ENCODE measurements around the gene HDDC3. TPM values are rescaled to one million over a fixed set of nuclear protein-coding genes. Genes with fewer than 3 reads are reported as not detected.

HDDC3 gene
- total and polyA plus RNA-seq, 10 donors: 12.8 to 34.5 (median 21.7) TPM

DNA sequence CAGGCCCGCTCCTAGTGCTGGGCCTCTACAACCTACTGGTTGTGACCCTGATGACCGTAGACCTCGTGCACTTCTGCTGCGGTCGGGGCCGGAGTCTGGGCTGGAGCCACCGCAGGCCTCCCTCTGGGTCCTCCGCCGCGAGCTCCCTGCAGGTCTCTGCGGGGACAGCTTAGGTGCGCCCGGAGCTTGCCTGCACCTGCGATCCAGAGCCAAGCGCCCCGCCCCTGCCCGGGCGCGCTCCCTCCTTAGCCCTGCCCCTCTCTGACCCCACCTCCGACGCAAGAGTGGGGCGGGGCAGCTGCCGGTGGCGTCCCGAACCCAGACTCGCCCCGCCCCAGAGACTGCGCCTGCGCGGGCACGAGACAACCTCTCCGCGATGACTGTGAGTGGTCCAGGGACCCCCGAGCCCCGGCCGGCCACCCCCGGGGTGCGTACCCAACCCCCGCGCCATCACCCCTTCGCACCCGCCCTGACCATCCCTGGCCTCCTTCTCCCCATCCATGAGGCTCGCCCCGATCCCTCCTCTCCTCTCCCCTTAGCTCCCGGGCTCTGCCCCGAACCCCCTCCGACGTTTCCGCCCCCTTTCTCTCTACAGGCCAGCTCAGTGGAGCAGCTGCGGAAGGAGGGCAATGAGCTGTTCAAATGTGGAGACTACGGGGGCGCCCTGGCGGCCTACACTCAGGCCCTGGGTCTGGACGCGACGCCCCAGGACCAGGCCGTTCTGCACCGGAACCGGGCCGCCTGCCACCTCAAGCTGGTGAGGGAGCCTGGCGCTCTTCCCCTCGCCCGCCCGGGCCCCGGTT is 2.8 kb upstream of the HDDC3 start, which contains the start of gene UNC45A:
TSS of gene UNC45A (plus strand) at position 337 of the 803 bp plus-strand sequence. CDS start at position 377, 40 bp downstream.
- Histone ChIP-seq H3K36me3 (peaks cover under 1 to 39% (median 25%) of the 10 kb centered on the region in 6 donors), H3K4me1 (peaks cover 41 to 73% (median 61%) of the 10 kb centered on the region in 6 donors), H3K27ac (peak within 1 kb of the TSS; percentile 22 to 99 (median 87)), H3K9me3 (no peaks in the 10 kb centered on the region), H3K27me3 (replicated peaks in 1 of 7) (no peaks in the 10 kb centered on the region), H3K4me3 (peak within 1 kb of the TSS; percentile 63 to 86 (median 70))
- intact Hi-C loops (cut with DNase I; ENCODE audit: low total_unique reads): no loop called here
- 0 to 1% (median 1%) methylated on average over 38 to 65 of the region's 65 CpGs for WGBS, 5 donors
- TF ChIP-seq POLR2AphosphoS5 (IDR thresholded peaks at IDR 0.05): peak; percentile 84 to 88 (median 87)
- peak in 2 of 3 donors; percentile 39 to 64 for TF ChIP-seq POLR2A (IDR thresholded peaks at IDR 0.05)
- TF ChIP-seq, protein P1, sequence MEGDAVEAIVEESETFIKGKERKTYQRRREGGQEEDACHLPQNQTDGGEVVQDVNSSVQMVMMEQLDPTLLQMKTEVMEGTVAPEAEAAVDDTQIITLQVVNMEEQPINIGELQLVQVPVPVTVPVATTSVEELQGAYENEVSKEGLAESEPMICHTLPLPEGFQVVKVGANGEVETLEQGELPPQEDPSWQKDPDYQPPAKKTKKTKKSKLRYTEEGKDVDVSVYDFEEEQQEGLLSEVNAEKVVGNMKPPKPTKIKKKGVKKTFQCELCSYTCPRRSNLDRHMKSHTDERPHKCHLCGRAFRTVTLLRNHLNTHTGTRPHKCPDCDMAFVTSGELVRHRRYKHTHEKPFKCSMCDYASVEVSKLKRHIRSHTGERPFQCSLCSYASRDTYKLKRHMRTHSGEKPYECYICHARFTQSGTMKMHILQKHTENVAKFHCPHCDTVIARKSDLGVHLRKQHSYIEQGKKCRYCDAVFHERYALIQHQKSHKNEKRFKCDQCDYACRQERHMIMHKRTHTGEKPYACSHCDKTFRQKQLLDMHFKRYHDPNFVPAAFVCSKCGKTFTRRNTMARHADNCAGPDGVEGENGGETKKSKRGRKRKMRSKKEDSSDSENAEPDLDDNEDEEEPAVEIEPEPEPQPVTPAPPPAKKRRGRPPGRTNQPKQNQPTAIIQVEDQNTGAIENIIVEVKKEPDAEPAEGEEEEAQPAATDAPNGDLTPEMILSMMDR (IDR thresholded peaks at IDR 0.05 in 8 of 11, conservative IDR thresholded peaks at IDR 0.05 in 3 of 11): no peak
- DNase-seq: peak; percentile 99

DNA sequence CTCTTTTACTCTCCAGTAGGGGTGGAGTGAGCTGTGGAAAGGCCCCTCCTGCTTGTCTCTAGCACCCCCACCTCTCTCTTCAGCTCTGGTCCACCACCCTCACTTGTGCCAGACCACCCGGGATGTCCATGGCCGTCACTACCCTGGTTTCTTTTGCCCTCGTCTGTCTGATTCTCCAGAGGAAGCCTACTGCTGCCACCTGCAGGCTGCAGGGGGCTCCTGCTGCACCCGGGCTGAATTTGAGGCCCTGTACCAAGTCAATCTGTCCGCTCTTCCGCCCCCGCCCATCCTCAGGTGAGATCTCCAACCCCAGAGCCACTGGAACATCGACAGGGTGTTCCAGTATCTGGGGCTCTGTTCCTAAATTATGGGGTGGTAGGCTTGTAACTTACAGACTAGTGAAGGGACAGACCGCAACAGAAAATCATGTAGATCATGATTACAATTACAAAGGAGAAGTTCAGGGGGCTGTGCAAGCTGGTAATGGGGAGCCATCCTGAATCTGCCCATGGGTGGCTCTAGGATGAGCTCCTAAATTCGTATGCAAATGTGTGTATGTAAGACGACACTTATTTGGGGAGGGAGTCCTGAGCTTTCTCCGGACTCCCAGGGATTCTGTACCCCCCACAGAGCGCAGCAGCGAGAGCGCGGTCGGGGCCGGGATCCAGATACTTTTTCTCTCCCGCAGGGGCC is 2.1 kb upstream of the HDDC3 start:
- H3K9me3 ChIP-seq: no peaks in the 10 kb centered on the region
- H3K4me1 ChIP-seq: peaks cover 43 to 81% (median 67%) of the 10 kb centered on the region in 6 donors
- 0 to 3% (median 1%) methylated on average over 14 to 19 of the region's 19 CpGs for WGBS, 5 donors
- H3K27ac ChIP-seq: peak overlapping the region; percentile 22 to 99 (median 87)
- H3K4me3 ChIP-seq: peak overlapping the region; percentile 63 to 86 (median 70)
- peaks cover 0 to 31% (median 17%) of the 10 kb centered on the region in 6 donors for H3K36me3 ChIP-seq
- intact Hi-C loops (cut with DNase I; ENCODE audit: low total_unique reads): no loop called here
- DNase-seq: peak; percentile 95
- H3K27me3 ChIP-seq (replicated peaks in 1 of 7): no peaks in the 10 kb centered on the region
- TF ChIP-seq, protein P1 (IDR thresholded peaks at IDR 0.05 in 8 of 11, conservative IDR thresholded peaks at IDR 0.05 in 3 of 11): peak; percentile 81 to 97 (median 95)
- no peak for TF ChIP-seq POLR2A (IDR thresholded peaks at IDR 0.05)
- peak in 2 of 3 donors; percentile 5 to 33 for TF ChIP-seq POLR2AphosphoS5 (IDR thresholded peaks at IDR 0.05)

DNA sequence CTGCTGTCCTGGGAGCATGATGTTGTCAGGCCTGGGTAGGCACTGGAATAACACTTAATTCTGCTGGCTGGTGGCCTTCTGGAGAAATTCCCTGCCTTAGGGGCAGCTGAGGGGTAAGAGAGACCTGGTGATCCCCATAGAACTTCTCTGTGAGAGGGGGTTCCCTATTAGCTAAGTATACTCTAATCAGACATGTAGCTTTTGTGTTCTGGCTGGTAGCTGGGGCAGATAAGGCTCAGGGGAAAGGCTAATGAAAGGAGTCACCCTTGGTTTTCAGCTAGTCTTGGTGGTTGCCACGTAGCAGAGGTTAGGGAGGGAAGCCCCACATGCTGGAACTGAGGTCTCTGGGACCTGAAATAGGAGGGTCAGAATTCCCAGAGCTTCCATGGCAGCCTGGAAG is 952 bp upstream of the HDDC3 start:
- Histone ChIP-seq H3K9me3 (no peaks in the 10 kb centered on the region), H3K27ac (peak overlapping the region in 2 of 8 donors; percentile 97 to 99), H3K36me3 (peaks cover 0 to 20% (median 7%) of the 10 kb centered on the region in 6 donors), H3K4me3 (no peak overlapping the region), H3K27me3 (replicated peaks in 1 of 7) (no peaks in the 10 kb centered on the region), H3K4me1 (peaks cover 43 to 92% (median 78%) of the 10 kb centered on the region in 6 donors)
- intact Hi-C loops (cut with DNase I; ENCODE audit: low total_unique reads): no loop called here
- TF ChIP-seq POLR2AphosphoS5 (IDR thresholded peaks at IDR 0.05) (no peak), POLR2A (IDR thresholded peaks at IDR 0.05) (no peak)
- TF ChIP-seq, protein P1 (IDR thresholded peaks at IDR 0.05 in 8 of 11, conservative IDR thresholded peaks at IDR 0.05 in 3 of 11): no peak
- WGBS, 5 donors: 60 to 84% (median 68%) methylated on average over 1 of the region's 1 CpG
- no peak for DNase-seq
